GM18861 (cell line): ENCODE results near the gene RMND1.
A peak's percentile ranks its signal among the peaks of the same experiment; 100 is the strongest.

Experiments used
- ATAC-seq: cut with Tn5 transposase; IDR thresholded peaks from one replicate; pipeline ENCODE4 v1.9.1; 2021; ENCODE audit not compliant: unreplicated experiment

The RMND1 gene, protein sequence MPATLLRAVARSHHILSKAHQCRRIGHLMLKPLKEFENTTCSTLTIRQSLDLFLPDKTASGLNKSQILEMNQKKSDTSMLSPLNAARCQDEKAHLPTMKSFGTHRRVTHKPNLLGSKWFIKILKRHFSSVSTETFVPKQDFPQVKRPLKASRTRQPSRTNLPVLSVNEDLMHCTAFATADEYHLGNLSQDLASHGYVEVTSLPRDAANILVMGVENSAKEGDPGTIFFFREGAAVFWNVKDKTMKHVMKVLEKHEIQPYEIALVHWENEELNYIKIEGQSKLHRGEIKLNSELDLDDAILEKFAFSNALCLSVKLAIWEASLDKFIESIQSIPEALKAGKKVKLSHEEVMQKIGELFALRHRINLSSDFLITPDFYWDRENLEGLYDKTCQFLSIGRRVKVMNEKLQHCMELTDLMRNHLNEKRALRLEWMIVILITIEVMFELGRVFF

DNA sequence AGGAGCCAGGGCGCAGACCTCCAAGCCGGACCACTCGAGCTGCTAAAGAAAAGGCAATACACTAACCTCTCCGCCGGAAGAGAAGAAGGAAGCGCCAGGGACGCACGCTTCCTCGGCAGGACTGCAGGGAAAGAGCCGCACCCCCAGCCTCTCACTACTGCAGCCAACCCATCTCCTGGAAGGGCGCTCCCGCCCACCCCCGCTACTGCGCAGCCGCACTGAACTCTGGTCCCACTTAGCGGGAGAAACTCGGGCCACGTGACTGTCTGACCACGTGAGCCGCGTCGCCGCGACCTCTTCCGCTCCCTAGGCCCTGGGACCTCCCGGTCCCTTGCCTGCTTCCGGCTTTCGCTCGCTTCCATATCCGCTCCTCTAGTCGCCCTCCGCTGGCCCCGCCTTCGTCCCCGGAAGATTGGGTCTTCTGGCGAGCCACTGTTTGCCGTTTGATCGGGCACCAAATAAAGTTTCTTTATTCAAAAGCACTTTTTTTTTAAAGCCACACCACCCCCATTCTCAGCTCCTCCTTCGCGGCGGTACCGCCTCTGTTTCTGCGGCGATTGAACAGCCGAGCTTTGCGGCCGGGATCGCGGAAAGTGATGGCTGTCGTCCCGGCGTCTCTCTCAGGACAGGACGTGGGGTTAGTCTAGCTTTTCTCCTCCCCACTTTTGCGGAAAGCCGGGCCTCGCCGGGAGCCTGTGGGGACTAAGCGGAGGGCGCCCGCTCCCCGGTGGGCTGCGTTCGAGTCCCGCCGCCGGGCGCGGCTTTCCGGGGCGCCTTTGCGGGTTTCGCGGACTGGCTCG, at the start of gene RMND1:
RMND1 (minus strand) TSS at position 177 of the 800 bp plus-strand sequence. CDS start 6,315 bp downstream, outside the sequence.
- ATAC-seq, result peak; percentile 97

DNA sequence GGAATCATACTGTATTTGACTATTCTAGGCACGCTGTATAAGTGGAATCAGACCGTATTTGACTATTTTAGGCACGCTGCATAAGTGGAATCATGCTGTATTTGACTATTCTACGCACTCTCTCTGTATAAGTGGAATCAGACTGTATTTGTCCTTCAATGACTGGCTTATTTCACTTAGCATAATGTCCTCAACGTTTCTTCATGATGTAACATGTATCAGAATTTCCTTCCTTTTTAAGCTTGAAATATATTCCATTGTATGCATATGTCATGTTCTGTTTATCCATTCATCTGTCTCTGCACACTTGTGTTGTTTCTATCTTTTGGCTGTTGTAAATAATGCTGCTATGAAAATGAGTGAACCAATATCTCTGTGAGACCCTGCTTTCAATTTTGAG, 47.6 kb upstream of the RMND1 start:
- ATAC-seq, result no peak

DNA sequence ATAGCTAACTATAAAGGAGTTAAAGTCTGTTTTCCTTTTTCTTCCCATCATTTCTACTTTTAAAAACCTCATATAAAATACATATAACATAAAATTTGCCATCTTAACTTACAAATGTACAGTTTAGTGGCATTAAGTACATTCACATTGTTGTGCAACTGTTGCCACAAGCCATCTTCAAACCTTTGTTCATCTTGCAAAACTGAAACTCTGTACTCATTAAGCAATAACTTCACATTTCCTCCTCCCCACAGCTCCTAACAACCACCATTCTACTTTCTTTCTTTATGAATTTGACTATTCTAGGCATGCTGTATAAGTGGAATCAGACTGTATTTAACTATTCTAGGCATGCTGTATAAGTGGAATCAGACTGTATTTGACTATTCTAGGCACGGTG, 46.4 kb upstream of the RMND1 start:
- peak; percentile 78 for ATAC-seq

DNA sequence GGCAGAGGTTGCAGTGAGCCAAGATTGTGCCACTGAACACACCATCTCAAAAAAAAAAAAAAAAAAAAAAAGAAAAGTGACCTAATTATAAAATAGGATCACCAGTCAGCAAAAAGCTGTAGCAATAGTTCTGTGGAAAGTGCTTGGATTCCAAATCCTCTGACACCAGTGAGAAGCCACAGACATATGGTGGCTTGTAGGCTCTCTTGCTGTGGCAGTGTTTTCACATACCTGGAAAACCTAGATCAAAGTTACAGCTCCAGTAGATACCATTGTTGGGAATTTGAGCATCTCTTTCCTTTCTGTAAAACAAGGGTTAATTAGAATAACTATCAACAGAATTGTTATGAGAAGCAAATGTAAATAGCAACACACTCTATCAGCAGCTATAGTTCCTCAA, 46.0 kb upstream of the RMND1 start:
- ATAC-seq, result peak; percentile 20

DNA sequence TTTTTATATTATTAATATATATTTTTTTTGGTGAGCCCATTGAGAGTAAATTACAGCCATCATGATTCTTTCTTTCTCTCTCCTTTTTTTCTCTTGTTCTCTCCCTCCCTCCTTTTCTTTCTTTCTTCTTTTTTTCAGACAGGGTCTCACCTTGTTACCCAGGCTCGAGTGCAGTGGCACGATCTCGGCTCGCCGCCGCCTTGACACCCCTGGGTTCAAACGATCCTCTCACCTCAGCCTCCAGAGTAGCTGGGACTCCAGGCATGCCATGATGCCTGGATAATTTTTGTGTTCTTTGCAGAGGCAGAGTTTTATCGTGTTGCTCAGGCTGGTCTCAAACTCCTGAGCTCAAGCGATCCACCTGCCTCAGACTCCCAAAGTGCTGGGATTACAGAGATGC, 43.5 kb upstream of the RMND1 start:
- no peak for ATAC-seq

DNA sequence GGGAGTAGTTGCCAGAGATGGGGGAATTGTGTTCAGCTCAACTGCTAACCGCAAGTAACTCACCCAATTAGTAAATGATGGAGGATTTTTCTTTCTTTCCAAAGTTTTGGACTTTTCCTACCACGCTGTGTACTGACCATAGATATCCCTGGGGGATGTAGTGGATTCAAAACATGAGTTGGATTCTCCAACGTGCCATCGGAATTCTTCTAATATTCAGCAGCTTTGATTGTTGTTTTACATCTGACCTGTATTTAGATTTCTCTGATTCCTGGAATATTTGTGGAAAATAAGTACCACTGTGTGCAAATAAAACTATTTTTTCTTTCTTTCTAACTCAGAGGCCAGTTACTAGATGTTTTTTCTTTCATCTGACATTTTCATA, 43.0 kb upstream of the RMND1 start:
- no peak for ATAC-seq

DNA sequence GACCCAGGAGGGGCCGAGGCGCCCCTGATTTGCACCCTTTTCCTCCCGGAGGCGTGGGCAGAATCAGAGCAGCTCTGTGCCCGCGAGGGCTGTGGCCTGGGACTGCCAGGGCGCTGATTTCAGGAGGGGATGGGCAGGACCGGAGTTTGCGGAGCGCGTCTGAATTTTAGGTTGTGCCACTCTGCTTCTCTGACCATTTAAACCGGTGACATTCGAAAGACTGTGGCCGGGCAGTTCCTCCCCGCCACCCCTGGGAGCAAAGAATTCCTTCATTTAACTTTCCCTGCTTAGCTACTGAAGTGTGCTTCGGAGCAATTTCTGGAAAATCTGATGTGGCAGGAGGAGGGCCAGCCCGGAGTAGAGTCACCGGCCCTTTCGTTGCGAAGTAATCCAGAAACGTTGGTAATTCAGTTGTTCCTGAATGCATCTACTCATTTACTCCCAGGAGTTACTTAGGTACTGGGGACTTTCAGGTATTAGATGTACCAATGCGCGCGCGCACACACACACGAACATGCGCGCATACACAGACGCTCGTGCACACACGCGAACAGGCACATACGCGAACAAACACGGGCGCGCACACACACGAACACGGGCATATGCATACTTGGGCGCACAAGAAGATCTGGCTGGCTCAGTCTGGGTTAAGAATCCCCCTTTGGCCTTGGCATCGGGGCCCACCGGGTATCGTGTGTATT, 42.5 kb upstream of the RMND1 start:
- no peak for ATAC-seq

DNA sequence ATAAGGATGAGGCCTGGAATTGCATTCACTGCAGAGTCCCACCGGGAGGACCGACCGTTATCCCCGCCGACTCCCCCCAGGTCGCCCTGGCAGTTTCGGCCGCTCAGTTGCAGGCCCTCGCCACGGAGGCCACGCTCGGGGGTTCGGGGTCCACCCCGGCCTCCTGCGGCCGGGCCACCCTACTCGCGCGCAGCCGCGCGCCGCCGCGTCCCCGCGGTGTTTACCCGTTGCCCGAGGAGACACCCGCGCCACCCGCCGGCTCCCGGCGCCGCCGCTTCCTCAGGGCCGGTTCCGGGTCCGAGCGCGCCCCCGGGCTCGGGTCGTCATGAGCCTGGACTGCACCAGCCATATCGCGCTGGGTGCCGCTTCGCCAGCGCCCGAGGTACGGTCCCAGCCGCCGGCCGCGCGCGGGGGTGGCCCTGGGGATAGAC, 41.9 kb upstream of the RMND1 start, which contains the start of gene CCDC170:
CCDC170 (plus strand) TSS at position 214 of the 431 bp plus-strand sequence; CDS start at position 326, 112 bp downstream.
- ATAC-seq, result no peak

DNA sequence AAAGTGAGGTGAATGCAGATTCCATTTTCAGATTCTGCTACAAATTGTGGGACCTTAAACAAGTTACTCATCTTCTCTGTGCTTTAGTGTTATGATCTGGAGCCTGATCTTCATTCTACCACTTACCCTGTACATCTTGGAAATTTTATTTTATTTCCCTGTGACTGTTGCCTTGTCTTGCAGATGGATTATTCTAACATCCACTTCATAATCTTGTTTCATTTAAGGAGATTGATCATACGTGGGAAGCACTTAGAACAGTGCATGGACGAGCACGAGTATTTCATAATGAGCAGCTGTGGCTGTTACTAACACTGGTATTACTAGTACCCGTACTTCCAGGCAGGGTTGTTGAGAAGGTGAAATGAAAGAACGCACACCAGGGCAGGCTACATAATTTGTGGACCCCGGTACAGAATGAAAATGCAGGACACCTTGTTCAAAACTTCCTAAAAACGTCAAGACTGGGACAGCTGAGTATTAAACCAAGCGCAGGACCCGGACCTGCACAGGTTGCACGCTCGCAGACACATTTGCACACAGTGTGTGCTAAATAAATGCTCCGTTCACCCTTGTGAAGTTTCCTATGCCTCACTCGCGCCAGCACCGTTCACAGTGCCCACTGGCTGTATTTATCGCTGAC, 41.4 kb upstream of the RMND1 start:
- no peak for ATAC-seq

DNA sequence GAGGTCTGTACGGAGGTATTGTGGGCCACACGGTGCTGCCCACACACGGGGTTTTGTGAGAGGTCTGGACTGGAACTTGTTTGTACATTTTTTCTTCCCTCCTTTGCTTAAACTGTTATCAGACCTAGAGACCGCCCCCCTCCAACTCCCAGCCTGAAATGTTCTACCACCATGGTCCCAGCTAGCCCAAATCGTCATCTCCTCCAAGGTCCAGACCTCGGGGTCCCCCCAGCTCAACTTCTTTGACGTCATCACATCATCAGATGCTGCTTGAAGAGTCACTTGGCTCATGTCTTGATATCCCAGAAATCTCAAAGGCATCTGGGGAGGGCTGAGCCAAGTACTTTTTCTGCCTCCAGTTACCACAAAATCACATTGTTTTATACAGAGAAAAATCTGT, 39.1 kb upstream of the RMND1 start:
- ATAC-seq, result no peak

DNA sequence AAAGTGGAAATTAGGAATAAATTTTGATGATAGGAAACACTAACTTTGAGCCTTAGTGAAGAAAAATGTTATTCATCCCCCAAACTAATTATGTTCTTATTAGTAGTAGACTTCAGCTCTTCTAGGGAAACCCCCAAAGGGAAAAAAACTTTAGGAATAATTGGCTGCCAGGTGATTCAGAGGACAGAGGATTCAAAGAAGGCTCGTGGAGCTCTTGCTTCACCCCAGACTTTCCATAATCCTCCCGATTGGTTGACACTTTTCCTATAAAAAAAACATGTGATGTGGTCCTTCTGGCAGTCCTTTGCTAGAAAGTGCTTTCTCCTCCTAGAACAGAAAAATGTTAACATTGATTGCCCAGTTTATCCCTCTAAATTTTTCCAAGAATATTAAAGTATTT, 36.3 kb upstream of the RMND1 start:
- no peak for ATAC-seq

DNA sequence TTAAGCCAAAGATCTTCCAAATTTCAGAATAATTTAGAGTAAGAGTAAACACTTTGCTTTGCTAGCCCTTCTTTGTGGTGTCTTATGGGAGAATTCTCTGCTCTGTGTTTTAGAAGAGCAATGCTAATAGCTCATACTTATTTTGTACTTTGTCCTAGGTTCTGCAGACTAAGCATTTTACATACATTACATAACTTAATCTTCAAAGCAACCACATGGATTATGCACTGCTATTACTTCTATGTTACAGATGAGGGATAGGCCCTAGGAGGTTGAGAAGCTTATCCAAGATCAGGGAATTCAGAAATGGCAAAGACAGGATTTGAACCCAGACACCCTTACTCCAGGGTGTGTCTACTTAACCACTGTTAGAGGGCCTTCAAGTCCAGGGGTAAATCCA, 32.1 kb upstream of the RMND1 start:
- no peak for ATAC-seq

DNA sequence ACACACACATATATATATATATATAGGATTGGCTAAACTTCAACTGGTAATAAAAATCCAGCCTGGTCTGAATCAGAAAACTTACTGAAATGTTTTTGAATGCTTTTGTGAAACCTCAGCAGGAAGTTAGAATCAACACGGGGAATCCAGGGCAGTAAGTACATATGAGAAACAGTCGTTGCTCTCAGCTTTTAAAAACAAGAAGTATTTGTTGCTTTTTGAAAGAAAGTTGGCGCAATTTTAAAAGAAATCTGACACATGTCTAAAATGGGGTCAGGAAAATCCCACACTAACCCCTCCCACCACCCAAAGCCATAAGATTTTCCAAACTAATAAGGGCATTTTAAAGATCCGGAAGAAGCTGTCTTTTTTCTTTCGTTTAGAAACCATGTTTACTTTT, 30.4 kb upstream of the RMND1 start:
- ATAC-seq, result no peak

DNA sequence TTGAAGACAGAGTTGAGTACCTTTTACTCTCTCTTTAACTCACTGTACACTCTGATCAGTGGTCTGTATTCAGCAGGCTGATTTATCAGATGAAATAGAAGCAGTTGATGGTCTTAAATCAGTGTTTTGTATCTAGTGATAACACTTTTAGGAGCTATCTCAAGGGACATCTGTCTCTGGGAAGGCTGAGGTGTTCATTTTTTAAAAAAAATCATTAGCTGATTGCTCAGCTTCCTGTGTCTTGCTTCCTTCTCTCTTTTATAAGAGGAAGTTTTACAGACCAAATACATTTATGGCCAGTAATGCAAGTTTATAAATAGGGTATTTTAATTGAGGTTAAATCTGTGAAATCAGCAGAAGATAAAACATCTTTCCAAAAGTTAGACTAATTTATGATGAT, 29.9 kb upstream of the RMND1 start:
- no peak for ATAC-seq

DNA sequence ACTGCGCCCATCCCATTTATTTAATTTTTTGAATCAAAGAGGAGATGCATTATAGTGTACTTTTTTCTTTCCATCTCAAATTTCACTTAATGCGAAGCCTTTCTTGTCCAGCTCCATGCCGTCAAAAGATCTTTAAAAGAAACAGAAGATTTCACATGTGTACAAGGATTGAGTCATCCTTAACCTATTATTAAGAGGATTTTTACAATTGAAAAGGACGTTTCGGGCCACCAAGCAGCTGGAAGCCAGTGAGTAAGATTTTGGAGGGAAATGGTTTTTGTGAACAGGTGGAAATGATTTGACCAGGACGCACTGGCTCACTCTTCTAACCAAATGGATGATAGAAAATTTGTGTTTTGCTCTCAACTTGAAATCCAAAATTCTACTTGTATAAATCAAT, 26.7 kb upstream of the RMND1 start:
- no peak for ATAC-seq

DNA sequence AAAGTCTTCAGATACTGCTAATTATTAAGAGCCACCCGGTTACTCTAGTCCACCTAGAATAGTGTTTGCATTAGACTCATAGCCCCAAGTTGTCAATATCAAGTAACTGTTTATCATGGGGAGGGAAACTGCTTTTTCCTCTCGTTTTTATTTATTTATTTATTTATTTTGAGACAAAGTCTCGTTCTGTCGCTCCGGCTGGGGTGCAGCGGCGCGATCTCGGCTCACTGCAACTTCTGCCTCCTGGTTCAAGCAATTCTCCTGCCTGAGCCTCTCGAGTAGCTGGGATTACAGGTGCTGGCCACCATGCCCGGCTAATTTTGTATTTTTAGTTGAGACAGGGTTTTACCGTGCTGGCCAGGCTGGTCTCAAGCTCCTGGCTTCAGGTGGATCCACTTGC, 25.8 kb upstream of the RMND1 start:
- ATAC-seq, result no peak

DNA sequence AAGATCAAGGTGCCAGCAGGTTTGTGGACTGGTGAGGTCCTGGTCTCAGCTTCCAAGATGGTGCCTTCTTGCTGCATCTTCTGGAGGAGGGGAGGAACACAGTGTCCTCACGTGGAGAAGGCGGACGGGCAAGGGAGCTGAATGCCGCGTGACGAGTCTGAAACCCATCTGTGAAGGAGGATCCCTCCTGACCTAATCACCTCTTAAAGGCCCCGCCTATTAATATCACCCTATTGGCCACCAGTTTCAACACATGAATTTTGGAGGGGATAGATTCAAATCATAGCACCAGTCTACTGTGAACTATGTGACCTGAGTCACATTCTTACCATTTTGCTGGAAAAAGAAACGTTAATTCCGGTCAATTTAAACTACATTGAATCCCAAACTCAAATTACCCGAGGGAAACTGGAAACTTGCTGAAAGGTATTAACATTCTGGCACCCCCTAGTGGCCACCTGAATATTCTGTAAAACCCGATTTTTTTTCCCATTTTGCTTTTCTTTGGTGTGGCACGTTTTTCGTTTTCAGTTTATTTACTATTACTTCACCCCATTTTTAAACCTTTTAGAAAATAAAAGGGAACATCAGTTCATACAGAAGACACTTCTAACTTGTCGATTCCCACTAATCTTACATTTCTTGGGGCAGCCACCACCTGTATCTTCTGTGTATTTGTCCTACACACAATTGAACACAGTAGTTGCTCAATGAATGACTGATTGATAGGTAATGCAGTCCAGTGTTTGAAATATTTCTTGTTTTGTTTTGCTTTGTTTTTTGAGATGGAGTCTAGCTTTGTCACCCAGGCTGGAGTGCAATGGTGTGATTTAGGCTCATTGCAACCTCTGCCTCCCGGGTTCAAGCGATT, 24.0 kb upstream of the RMND1 start:
- ATAC-seq, result peak; percentile 64

DNA sequence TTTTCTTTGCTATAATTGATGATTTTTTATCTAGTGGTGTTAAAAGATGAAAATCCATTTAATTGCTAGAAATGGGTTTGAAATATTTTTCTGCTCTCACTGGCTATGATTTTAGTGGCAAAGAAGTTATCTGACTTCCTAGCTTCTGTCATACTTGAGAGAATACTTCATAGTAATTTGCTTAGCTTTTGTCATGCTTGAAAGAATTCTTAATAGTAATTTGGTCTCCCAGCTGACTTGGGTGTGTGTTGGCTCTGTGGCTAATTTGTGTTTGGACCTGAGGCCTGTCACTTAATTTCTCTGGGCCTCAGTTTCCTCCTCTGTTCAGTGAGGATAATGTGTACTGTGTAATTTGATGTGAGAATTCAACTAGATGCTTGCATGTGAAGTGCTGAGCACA, 12.8 kb upstream of the RMND1 start:
- ATAC-seq, result no peak

DNA sequence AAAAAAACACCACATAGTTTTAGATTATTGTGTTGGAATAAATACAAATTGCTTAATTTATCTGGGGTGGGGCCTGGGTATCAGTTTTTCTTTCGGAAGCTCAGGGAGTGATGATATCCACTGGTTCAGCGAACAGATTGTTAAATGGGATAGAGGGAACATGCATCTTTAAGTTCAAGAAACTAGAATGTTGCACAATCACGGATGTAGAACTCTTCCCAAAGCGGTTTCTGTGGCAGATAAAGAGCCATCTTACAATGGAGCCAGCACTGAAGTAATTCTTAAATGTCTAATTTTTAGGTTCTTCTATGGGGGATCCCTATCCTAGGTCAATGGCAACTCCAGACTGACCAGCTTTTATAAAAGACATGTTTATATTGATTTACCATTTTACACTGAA, 9.7 kb upstream of the RMND1 start:
- no peak for ATAC-seq
